ENCODE data around the gene VKORC1.

The VKORC1 gene

GRCh38 chr16:31061126-31061812 lies 33.3 kb downstream of the VKORC1 start:
- no peak for FAIRE-seq

- no peak for FAIRE-seq
These were observed 39.0 kb downstream of the VKORC1 start for GRCh38 chr16:31055613-31056012.

- FAIRE-seq: no peak
These were observed 42.5 kb downstream of the VKORC1 start for GRCh38 chr16:31052114-31052513.

GRCh38 chr16:31050280-31051030 lies 44.1 kb downstream of the VKORC1 start:
- FAIRE-seq: no peak

- FAIRE-seq: no peak
These were observed 50.6 kb downstream of the VKORC1 start for GRCh38 chr16:31043898-31044481.

GRCh38 chr16:31043352-31043751 lies 51.2 kb downstream of the VKORC1 start:
- no peak for FAIRE-seq

GRCh38 chr16:31042866-31043265 lies 51.7 kb downstream of the VKORC1 start:
- no peak for FAIRE-seq
